ENCODE measurements around the gene FAM163B. TPM values are rescaled to one million over a fixed set of nuclear protein-coding genes. Genes with fewer than 3 reads are reported as not detected.
"Not testable (repeated sequence)": the region's sequence is repeated elsewhere in the genome, so short reads cannot be mapped to it uniquely, and the experiment has no call there.

Gene FAM163B
- total RNA-seq, 1 experiment from 2014 or later: not detected

- H3K27me3 ChIP-seq: no peaks in the 10 kb centered on the region
- DNase-seq: no peak
Observed at GRCh38 chr9:133571896-133572595, 37.1 kb downstream of the FAM163B start.

GRCh38 chr9:133571391-133571890 lies 37.7 kb downstream of the FAM163B start:
- DNase-seq: no peak
- H3K9me3 ChIP-seq: no peaks in the 10 kb centered on the region
- no peak overlapping the region for H3K4me3 ChIP-seq
- H3K27me3 ChIP-seq: no peaks in the 10 kb centered on the region
- no peaks in the 10 kb centered on the region for H3K36me3 ChIP-seq

More at GRCh38 chr9:133571896-133572595, 37.1 kb downstream of the FAM163B start:
- no peak overlapping the region for H3K4me3 ChIP-seq
- H3K36me3 ChIP-seq: no peaks in the 10 kb centered on the region
- no peaks in the 10 kb centered on the region for H3K9me3 ChIP-seq

GRCh38 chr9:133570691-133571080 lies 38.5 kb downstream of the FAM163B start:
- DNase-seq: no peak
- H3K9me3 ChIP-seq: no peaks in the 10 kb centered on the region
- H3K36me3 ChIP-seq: no peaks in the 10 kb centered on the region
- H3K27me3 ChIP-seq: no peaks in the 10 kb centered on the region
- no peak overlapping the region for H3K4me3 ChIP-seq

- Histone ChIP-seq H3K4me3 (no peak overlapping the region), H3K27me3 (no peaks in the 10 kb centered on the region), H3K9me3 (no peaks in the 10 kb centered on the region), H3K36me3 (no peaks in the 10 kb centered on the region)
- DNase-seq: no peak
Observed at GRCh38 chr9:133569891-133570690, 39.1 kb downstream of the FAM163B start.

GRCh38 chr9:133569121-133569785 lies 39.9 kb downstream of the FAM163B start:
- DNase-seq: no peak
- H3K27me3 ChIP-seq: no peaks in the 10 kb centered on the region
- H3K36me3 ChIP-seq: no peaks in the 10 kb centered on the region
- H3K9me3 ChIP-seq: no peaks in the 10 kb centered on the region
- no peak overlapping the region for H3K4me3 ChIP-seq

GRCh38 chr9:133568186-133568585 lies 41.0 kb downstream of the FAM163B start:
- H3K27me3 ChIP-seq: no peaks in the 10 kb centered on the region
- no peak overlapping the region for H3K4me3 ChIP-seq
- no peaks in the 10 kb centered on the region for H3K9me3 ChIP-seq
- DNase-seq: no peak
- H3K36me3 ChIP-seq: no peaks in the 10 kb centered on the region

- Histone ChIP-seq H3K4me3 (no peak overlapping the region), H3K9me3 (no peaks in the 10 kb centered on the region), H3K36me3 (no peaks in the 10 kb centered on the region), H3K27me3 (no peaks in the 10 kb centered on the region; the same call in 1 of the 2 replicates)
- no peak for DNase-seq
Observed at GRCh38 chr9:133566817-133567216, 42.4 kb downstream of the FAM163B start.

- H3K36me3 ChIP-seq: no peaks in the 10 kb centered on the region
- no peak for DNase-seq
- H3K27me3 ChIP-seq: no peaks in the 10 kb centered on the region; the same call in 1 of the 2 replicates
- H3K9me3 ChIP-seq: no peaks in the 10 kb centered on the region
- no peak overlapping the region for H3K4me3 ChIP-seq
Observed at GRCh38 chr9:133566382-133566781, 42.8 kb downstream of the FAM163B start.

- Histone ChIP-seq H3K36me3 (no peaks in the 10 kb centered on the region), H3K4me3 (no peak overlapping the region), H3K9me3 (no peaks in the 10 kb centered on the region), H3K27me3 (no peaks in the 10 kb centered on the region; the same call in 1 of the 2 replicates)
- DNase-seq: no peak
Observed at GRCh38 chr9:133564451-133565116, 44.6 kb downstream of the FAM163B start.

- not testable (repeated sequence) for H3K9me3 ChIP-seq, H3K4me3 ChIP-seq, H3K36me3 ChIP-seq, DNase-seq, H3K27me3 ChIP-seq
Observed at GRCh38 chr9:133563814-133564213, 45.4 kb downstream of the FAM163B start.

GRCh38 chr9:133563291-133563796 lies 45.8 kb downstream of the FAM163B start:
- no peaks in the 10 kb centered on the region for H3K9me3 ChIP-seq
- no peak overlapping the region for H3K4me3 ChIP-seq
- DNase-seq: no peak
- H3K27me3 ChIP-seq: no peaks in the 10 kb centered on the region; the same call in 1 of the 2 replicates
- H3K36me3 ChIP-seq: no peaks in the 10 kb centered on the region

- Histone ChIP-seq H3K9me3 (no peaks in the 10 kb centered on the region), H3K27me3 (no peaks in the 10 kb centered on the region; the same call in 1 of the 2 replicates), H3K4me3 (no peak overlapping the region), H3K36me3 (no peaks in the 10 kb centered on the region)
- DNase-seq: no peak
Observed at GRCh38 chr9:133562611-133563290, 46.4 kb downstream of the FAM163B start.

GRCh38 chr9:133561976-133562554 lies 47.1 kb downstream of the FAM163B start:
- Histone ChIP-seq H3K4me3 (no peak overlapping the region), H3K36me3 (no peaks in the 10 kb centered on the region), H3K27me3 (no peaks in the 10 kb centered on the region; the same call in 1 of the 2 replicates), H3K9me3 (no peaks in the 10 kb centered on the region)
- DNase-seq: peak; percentile 70

GRCh38 chr9:133560944-133561343 lies 48.2 kb downstream of the FAM163B start:
- Histone ChIP-seq H3K4me3 (no peak overlapping the region), H3K36me3 (no peaks in the 10 kb centered on the region), H3K27me3 (no peaks in the 10 kb centered on the region; the same call in 1 of the 2 replicates), H3K9me3 (no peaks in the 10 kb centered on the region)
- DNase-seq: no peak

- Histone ChIP-seq H3K36me3 (no peaks in the 10 kb centered on the region), H3K9me3 (no peaks in the 10 kb centered on the region), H3K27me3 (no peaks in the 10 kb centered on the region; the same call in 1 of the 2 replicates), H3K4me3 (no peak overlapping the region)
- DNase-seq: peak; percentile 67
Observed at GRCh38 chr9:133560311-133560710, 48.9 kb downstream of the FAM163B start.
